HG03442 (cell line): ENCODE data around the gene MAPK7.
"Not testable (repeated sequence)": the region's sequence is repeated elsewhere in the genome, so short reads cannot be mapped to it uniquely, and the experiment has no call there.

Source experiments
- ATAC-seq: cut with Tn5 transposase; IDR thresholded peaks from one replicate; pipeline ENCODE4 v1.9.1; 2021; ENCODE audit warnings: mild to moderate bottlenecking, moderate library complexity; ENCODE audit not compliant: unreplicated experiment

MAPK7 gene

GRCh38 chr17:19342611-19343255, 35.6 kb upstream of the MAPK7 start:
- no peak for ATAC-seq

- ATAC-seq, result no peak
These were observed 35.1 kb upstream of the MAPK7 start for GRCh38 chr17:19343256-19343630.

GRCh38 chr17:19343671-19344151, 34.6 kb upstream of the MAPK7 start:
- no peak for ATAC-seq

GRCh38 chr17:19344311-19345066, 33.8 kb upstream of the MAPK7 start:
- ATAC-seq, result no peak

GRCh38 chr17:19345067-19345460, 33.2 kb upstream of the MAPK7 start:
- ATAC-seq, result no peak

- ATAC-seq, result no peak
These were observed 32.6 kb upstream of the MAPK7 start for GRCh38 chr17:19345486-19346350.

GRCh38 chr17:19346351-19347255, 31.7 kb upstream of the MAPK7 start:
- no peak for ATAC-seq

- ATAC-seq, result no peak
These were observed 30.8 kb upstream of the MAPK7 start for GRCh38 chr17:19347323-19348080.

GRCh38 chr17:19348081-19348650, 30.1 kb upstream of the MAPK7 start:
- ATAC-seq, result no peak

GRCh38 chr17:19348806-19349205, 29.5 kb upstream of the MAPK7 start:
- no peak for ATAC-seq

- not testable (repeated sequence) for ATAC-seq
These were observed 24.9 kb upstream of the MAPK7 start for GRCh38 chr17:19353401-19353800.

- ATAC-seq, result no peak
These were observed 23.6 kb upstream of the MAPK7 start for GRCh38 chr17:19354748-19355147.

- ATAC-seq, result no peak
These were observed 20.9 kb upstream of the MAPK7 start for GRCh38 chr17:19357351-19357750.

GRCh38 chr17:19357761-19358160, 20.5 kb upstream of the MAPK7 start:
- no peak for ATAC-seq

- no peak for ATAC-seq
These were observed 19.1 kb upstream of the MAPK7 start for GRCh38 chr17:19359151-19359550.

- ATAC-seq, result no peak
These were observed 18.4 kb upstream of the MAPK7 start for GRCh38 chr17:19359856-19360255.

- no peak for ATAC-seq
These were observed 17.5 kb upstream of the MAPK7 start for GRCh38 chr17:19360772-19361171.

- no peak for ATAC-seq
These were observed 17.0 kb upstream of the MAPK7 start for GRCh38 chr17:19361326-19361725.

GRCh38 chr17:19361944-19362276, 16.4 kb upstream of the MAPK7 start:
- no peak for ATAC-seq
